Forelimb muscle (tissue), 1 donor: Measurements from ENCODE around the gene SLC2A10. TPM values are rescaled to one million over a fixed set of nuclear protein-coding genes. Genes with fewer than 3 reads are reported as not detected.
A peak's percentile ranks its signal among the peaks of the same experiment; 100 is the strongest.

Experiments used
- DNase-seq: peaks from one replicate; pipeline ENCODE4 v3.0.0-alpha.2; 2013; ENCODE audit warnings: low read depth
- polyA plus RNA-seq: library from polyadenylated mRNA; unstranded; fragments of 120-200 nt; gene quantifications from one replicate; pipeline ENCODE4 v1.2.1, GENCODE V29; 2013; ENCODE audit not compliant: insufficient read length

SLC2A10 gene
- polyA plus RNA-seq, 1 donor = 16.1 TPM

DNA sequence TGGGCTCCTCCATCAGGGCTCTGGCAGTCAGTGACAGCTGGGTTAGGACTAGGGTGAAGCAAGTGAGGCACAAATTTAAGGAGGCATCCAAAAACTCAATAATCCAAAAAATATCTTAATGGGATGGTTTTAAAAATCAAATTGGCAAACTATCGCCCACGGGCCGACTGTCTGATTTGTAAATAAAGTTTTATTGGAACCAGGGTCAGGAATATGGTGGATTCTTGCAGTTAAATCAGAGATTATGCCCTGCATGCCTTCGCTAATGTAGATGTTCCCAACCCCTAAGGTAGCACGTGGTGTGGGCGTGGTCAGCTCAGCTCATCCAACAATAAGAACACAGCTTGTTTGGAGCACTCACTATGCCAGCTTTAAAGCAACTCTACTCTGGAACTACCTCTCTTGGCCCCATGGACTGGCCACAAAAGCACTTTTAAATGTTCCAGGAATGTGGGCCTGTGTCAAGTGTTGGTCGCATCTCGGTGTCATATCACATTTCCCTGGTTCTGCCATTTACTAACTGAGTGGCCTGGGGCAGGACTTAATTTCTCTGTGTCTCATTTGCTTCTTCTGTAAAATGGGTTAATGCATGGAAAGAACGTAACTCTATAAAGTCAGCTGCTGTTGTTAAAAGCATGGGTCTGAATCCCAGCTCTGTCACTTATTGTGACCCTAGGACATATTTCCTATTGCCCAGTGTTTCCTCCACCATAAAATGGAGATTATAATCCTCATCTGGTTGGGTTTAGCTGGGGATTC, 27.2 kb upstream of the SLC2A10 start:
- DNase-seq = no peak

DNA sequence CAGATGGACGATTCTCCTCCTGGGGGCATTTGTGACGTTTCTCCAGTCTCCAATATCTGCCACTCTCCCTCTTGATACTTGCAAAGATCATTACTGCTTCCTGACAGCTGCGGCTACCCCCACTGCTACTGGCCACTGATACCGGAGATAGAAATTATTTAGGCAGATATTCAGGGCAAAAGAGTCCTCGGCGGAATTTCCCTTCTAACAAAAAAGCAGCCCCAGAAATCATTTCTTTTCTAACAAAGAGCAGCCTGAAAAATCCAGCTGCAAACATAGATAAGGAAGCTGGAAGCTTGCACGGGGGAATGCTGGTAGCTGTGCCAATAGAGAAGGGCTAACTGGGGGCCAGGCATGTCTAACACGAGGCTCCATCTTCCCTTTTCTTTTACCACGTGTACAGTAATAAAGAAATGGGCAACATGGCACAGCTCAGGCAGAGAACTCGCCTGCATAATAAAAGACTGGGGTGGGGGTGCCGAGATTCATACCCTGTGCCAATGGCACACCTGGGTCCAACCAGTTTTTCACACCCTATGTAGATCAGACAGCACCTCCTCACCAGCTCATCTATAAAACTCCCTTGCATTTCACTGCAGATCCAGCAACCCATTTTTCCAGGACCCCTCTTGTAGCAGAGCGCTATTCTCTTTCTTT, 26.3 kb upstream of the SLC2A10 start:
- DNase-seq = no peak

DNA sequence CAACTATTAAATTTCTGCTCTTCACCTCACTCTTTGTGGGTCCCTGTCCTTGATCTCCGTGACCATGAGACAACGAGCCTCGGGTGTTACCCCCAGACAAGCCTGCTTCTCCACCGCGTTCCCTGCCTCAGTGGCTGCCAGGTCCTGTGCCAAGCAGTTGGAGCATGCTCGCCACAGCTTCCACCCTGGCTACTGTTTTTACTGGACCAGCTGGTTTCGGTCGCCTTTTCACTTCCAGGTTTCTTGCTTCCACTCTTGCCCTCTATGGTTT, 25.8 kb upstream of the SLC2A10 start:
- no peak for DNase-seq

DNA sequence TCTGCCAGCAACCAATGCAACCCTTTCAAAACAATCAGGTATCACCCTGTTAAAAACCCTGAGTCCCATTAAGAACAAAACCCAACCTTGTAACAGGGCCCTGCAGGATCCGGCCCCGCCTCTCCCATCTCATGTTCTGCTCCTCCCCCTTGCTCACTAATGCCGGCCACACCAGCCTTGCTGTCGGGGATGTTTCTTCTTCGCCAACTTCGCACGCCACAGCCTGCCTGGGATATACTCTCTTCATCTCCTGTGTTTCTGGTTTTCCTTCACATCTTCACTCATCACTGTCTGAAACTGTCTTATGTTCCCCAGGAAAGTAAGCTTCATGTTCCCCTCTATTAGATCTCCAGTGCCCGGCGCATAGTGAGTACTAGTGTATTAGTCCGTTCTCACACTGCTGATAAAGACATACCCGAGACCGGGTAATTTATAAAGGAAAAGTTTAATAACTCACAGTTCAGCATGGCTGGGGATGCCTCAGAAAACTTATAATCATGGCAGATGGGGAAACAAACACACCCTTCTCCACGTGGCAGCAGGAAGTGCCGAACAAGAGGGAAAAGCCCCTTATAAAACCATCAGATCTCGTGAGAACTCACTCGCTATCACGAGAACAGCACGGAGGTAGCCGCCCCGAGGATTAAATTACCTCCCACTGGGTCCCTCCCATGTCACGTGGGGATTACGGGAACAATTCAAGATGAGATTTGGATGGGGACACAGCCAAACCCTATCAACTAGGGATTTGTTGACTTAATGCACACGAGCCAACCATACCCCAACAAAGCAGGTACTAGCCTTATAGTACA, 25.3 kb upstream of the SLC2A10 start:
- DNase-seq = no peak

DNA sequence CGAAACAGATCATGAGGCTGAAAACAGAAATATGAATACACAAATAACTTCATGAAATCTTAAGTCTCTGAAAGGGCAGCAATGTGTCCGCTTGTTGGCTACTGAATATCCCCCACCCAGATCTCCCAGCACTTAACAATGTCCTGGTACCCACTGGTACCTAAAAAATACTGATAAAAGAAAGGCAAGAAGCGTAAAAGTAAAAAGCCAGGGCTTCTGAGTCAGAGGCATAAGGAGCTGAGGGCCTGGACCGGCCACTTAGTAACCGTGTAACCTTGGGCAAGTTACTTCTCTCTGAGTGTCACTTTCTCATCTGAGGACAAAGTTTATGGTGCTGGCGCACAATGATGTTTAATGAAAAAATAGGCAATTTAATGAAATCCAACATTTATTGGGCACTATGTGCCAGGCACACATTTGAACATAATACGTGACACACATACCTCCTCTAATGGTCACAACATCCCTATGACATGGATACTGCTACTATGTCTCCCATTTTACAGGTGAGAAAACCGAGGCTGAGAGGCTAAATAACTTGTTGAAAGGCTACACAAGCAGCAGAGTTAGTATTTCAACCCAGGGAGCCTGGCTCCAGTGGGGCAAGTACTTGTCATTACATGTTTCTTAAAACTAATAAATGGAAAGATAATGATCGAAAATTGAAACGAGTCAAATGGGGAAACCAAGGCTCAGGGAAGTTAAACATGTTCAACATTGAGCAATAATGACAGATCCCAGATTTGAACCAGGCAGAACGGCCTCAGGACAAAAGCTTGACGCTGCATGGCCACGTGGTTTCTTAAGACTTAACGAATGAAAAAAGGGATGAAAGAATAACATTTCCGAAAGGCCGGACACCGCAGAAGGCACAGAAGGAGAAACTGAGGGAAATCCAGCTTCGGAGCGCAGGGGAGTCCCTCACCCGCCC, 21.0 kb upstream of the SLC2A10 start:
- no peak for DNase-seq

DNA sequence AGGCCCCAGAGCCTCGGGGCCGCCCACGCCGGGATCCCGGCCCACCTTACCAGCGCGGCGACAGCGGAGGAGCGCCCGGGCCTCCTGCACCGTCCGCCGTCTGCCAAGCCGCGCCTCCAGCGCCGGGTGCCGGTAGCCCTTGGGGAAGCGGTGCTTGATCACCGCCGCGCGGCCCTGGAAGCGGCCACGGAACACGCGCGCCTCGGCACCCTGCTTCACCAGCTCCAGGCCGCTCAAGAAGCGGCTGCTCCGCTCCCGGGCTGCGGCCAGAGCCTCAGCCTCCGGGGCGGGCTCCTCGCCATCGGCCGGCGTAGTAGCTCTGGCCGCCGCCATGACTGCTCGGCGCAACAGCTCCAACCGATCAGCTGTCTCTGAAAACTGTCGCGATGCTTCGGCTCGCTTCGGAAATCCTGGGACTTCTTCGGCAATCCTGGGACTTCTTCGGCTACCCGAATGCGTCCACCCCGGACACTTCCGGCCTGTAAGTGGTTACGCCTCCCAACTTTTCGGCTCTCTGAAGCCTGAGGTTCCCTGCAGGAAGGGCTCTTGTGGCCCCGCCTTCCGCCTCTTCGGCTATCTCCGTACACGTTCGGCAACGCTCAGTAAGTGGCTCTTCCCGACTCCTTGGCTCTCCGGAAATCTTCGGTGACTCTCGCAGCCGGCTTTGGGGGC, 20.2 kb upstream of the SLC2A10 start, which contains the start of gene TP53RK:
Gene TP53RK (minus strand): TSS at position 363 of the 672 bp plus-strand sequence. CDS start 30 bp downstream, at position 333.
- peak; percentile 99 for DNase-seq

DNA sequence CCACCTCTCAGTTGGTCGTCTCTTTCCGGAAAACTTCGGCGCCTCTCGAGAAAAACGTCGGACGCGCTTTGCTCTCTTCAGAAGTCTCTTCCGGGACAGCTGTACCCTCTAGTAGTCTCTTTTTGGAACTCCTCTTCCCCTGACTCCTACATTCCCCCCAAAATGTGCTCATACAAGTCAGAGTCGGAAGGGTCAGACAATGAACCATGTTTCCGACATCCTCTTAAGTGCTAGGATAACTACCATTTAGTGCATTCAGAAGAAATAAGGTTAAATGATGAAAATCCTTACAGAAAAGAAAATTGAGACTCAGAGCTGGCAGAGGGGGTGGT, 19.7 kb upstream of the SLC2A10 start:
- no peak for DNase-seq

DNA sequence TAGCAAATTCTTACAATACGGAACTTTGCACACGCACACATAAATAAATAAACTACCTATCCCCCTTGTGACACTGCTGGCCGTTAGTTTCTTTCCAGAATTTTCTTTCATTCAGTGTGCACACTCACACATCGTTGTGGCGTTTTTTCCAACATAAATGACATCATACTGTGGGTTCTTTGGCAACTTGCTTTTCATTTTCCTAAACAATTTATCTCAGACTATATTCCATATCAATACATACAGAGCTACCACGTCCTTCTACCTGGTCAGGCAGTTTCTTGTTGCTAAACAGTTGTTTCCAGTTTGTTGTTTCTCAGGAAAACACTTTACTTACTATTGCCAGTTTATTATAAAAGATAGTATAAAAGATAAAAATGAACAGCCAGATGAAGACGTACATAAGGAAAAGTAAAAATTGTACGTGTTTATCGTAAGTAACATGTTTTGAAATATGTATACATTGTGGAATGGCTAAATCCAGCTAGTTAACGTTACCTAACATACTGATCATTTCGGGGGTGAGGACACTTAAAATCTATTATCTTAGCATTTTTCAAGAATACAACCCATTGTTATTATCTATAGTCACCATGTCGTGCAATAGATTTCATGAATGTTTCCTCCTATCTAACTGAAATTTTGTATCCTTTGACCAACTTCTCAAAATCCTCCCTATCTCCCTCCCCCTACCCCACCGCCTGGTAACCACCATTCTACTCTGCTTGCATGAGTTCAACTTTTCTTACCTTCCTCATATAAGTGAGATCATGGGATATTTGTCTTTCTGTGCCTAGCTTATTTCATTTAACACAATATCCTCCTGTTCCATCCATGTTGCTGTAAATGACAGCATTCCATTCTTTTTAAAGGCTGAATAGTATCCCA, 19.0 kb upstream of the SLC2A10 start:
- DNase-seq = no peak

DNA sequence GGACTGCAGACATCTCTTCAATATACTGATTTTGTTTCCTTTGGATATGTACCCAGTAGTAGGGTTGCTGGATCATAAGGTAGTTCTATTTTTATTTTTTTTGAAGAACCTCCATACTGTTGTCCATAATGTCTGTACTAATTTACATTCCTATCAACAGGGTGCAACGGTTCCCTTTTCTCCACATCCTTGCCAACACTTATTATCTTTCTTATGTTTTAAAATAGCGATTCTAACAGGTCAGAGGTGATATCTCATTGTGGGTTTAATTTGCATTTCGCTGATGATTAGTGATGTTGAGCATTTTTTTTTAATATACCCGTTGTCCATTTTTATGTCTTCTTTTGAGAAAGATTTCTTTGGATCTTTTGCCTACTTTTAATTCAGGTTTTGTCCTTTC, 18.3 kb upstream of the SLC2A10 start:
- DNase-seq = no peak

DNA sequence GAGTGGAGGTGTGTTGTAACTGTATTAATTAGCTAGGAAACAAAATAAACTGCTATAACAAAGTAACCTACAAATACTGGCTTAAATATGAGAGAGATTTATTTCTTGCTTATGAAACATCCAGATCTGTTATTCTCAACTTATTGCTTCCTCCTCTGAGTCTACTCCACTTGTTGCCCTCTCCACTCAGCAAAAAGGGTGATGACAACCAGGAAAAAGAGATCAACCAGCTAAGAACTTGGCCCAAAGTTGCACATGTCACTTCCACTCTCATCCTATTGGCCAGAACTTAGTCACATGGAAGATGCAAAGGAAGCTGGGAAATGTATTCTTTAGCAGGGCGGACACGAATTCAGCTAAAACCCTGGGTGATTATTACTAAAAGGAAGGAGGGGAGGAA, 15.0 kb upstream of the SLC2A10 start:
- DNase-seq = no peak

DNA sequence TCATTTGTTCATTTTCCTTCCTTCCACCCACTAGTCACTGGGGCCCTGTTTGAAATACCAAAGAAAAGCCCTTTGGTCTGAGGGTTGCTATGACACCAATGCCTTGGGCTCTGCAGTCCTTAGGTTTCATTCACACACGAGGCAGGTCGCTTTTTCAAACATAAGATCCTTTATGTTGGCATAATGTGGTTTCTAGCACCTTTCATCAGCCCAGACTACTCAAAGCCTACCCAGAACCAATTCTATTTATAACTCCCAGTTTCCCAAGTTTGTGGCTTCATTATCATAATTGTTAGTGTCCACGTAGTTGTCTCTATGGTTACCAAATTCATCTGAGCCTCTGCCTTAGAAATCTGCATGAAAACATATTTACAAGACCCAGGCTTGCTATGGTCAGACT, 13.6 kb upstream of the SLC2A10 start:
- no peak for DNase-seq

DNA sequence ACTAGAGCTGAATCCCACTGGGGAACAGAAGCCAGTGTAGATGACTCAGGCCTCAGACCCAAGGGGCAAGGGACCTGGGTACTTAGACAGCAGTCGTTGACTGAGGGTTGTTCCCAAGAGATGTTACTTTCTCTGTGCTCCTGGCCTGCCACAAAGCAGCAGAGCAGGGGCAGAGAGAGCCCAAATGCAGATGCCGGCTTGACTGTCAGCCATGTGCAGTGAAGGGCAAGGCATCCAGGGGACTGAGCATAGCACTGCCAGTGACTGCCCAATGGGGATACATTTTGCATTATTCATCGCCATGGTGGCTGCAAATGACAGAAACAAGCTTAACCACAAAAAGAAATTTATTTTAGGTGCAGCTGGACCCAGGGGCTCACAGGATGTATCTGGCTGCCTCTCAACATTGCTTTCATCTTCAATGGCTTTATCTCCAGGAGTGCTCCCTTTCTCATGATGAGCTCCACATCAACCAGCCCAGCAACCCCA, 12.6 kb upstream of the SLC2A10 start:
- no peak for DNase-seq

DNA sequence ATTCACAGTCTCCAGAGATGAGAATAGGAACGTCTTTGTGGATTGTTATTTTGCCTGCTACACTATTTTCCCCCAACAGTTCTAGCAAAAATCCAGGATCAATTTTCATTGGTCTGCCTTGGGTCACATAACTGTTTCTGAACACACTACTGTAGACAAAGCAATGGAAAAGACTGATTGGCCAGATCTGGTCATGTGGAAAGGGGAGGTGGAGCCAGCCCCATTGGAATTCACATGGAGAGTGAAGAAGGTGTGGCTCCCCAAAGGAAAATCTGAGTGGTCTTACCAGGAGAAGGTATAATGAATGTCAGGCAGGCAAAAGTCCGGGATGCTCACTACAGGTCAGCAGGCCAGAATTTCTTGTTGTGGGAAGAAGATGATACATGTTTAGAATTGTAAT, 10.7 kb upstream of the SLC2A10 start:
- no peak for DNase-seq

DNA sequence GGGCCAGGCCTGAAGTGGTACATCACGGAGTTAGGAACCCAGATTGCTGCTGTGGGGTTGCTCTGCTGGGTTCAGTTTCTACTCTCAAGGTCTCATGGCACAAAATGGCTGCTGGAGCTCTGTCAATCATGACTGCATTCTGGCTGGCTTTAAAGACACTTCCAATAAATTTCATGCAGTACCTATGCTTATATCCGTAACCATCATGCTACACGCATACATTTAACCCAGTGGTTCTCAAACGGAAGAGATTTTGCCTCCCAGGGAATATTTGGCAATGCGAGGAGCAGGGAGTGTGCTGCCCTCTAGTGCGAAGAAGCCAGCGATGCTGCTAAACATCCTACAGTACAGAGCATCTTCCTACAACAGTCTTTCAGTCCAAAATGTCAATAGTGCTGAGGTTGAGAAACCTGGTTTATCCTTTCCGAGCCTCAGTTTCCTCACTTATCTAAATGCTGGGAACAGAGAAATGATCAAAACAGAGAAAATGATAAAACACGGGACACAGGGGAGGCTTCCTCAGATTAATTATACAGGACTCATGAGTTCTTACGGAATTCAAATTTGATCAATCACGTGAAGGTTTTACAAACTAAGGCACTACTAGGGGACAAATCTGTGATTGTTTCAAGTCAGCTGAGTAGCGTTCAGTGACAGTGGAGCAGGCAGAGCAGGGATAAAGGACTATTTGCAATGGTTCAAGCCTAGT, 9.6 kb upstream of the SLC2A10 start:
- DNase-seq = no peak

DNA sequence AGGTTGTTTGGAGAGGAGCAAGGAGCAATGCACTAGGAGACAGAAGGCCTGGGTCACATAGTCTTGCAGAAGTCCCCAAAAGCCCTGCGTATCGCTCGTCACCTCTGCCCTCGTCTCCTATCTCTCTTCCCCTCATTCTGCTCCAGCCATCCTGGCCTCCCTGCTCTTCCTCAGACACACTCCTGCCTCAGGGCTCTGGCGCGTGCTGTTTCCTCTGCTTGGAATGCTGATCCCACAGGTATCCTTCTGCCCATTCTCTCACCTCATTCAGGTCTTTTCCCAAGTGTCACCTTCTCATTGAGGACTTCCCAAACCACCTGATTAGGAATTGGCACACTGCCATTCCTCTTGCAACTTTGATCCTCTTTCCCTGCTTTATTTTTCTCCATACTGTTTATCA, 9.0 kb upstream of the SLC2A10 start:
- DNase-seq = no peak

DNA sequence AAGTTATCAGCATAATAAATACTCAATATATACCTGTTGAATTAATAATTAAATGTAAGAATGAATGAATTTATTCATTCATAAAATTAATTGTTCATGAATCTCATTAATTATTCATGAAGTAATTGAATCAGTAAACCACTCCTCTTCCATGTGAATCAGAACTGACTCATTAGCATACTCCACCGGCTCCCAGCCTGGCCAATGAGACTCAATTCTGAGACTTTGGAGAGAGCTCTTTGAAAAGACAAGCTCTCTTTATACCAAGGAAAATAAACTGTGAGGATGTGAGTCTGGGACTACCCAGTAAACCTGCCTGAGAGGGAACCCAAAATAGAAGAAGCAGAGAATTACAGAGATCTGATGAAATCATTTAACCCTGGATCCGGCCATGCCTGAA, 8.4 kb upstream of the SLC2A10 start:
- no peak for DNase-seq

DNA sequence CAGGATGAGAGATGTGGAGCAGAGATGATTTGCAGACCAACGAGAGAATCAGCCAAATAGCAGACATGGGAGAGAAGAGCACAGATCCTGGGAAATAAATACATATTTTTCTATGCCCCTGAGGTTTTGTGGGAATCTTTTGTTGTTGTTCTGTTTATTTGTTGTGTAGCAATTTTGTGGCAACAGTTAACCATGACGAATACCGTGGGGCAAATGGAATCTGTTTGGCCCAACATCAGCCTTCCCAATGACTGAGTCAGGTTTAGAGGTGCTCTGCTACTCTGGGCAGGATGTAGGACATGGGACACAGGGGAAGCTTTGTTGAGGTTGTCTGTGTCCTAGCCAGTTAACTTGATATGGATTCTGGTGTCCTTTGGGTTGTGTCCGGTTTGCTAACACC, 7.9 kb upstream of the SLC2A10 start:
- DNase-seq = no peak

DNA sequence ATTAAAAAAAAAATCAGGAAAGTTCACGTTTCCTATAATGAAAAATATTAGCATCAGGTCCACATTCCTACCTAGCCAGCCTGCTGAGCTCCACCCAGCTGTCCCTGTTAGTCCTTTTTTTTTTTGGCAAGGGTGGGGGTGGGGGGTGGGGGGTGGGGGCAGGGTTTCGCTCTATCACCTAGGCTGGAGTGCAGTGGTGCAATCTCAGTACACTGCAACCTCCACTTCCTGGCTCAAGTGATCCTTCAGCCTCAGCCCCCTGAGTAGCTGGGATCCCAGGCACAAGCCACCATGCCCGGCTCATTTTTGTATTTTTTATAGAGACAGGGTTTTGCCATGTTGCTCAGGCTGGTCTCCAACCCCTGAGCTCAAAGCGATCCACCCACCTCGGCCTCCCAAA, 7.5 kb upstream of the SLC2A10 start:
- DNase-seq = no peak

DNA sequence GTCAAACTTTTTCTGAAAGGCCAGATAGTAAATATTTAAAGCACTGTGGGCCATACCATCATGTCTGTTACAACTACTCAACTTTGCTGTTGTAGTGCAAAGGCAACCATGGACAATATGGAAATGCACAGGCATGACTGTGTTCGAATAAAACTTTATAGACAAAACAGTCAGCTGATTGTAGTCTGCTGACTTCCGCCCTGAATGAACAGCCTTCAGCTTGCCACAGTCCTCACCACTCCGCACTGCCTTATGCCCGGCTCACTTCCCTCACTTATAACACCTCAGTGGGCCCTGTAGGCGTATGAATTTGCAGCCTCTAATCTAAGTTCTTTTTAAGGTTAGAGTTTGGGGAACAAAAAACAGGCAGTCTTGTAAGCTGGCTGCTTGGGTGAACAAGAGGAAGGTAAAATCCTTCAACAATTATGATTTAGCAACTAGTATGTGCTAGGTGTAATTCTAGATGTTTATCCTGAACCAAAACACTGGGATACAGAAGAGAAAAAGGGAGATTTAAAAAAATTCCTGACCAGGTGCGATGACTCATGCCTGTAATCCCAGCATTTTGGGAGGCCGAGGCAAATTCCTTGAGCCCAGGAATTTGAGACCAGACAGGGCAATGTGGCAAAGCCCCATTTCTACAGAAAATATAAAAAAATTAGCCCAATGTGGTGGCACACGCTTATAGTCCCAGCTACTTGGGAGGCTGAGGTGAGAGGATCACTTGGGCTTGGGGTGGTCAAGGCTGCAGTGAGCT, 6.8 kb upstream of the SLC2A10 start:
- DNase-seq = no peak
